ENCODE data around the gene SOX6. TPM values are rescaled to one million over a fixed set of nuclear protein-coding genes. Genes with fewer than 3 reads are reported as not detected.

The SOX6 gene
- total and polyA plus RNA-seq, 7 donors, result 0.61 to 47.6 (median 14.6) TPM

- no peaks in the 10 kb centered on the region for H3K36me3 ChIP-seq (ENCODE audit: insufficient read depth in 1 of 2, low read depth in 1 of 2)
- no peak overlapping the region for H3K4me3 ChIP-seq
- H3K27ac ChIP-seq, result no peak overlapping the region
- H3K9me3 ChIP-seq, result no peaks in the 10 kb centered on the region
- no peak for DNase-seq
- no peak for TF ChIP-seq CTCF (IDR thresholded peaks at IDR 0.05)
- peaks cover 16% of the 10 kb centered on the region for H3K4me1 ChIP-seq
- no peak for ATAC-seq
- no peaks in the 10 kb centered on the region for H3K27me3 ChIP-seq (ENCODE audit: insufficient read depth in 3 of 3, low read length in 2 of 3)
- intact Hi-C loops (cut with DNase I), result no loop called here
Observed at GRCh38 chr11:16336721-16337120, 19.6 kb downstream of the SOX6 start.

GRCh38 chr11:16336204-16336603 lies 20.1 kb downstream of the SOX6 start:
- Histone ChIP-seq H3K36me3 (ENCODE audit: insufficient read depth in 1 of 2, low read depth in 1 of 2) (no peaks in the 10 kb centered on the region), H3K27ac (no peak overlapping the region), H3K4me3 (no peak overlapping the region), H3K9me3 (no peaks in the 10 kb centered on the region), H3K4me1 (peaks cover 16% of the 10 kb centered on the region), H3K27me3 (ENCODE audit: insufficient read depth in 3 of 3, low read length in 2 of 3) (no peaks in the 10 kb centered on the region)
- TF ChIP-seq CTCF (IDR thresholded peaks at IDR 0.05), result no peak
- no peak for ATAC-seq
- DNase-seq, result no peak
- intact Hi-C loops (cut with DNase I), result no loop called here
- 82 to 90% (median 87%) methylated on average over 6 of the region's 6 CpGs for WGBS, 3 donors

GRCh38 chr11:16335236-16335962 lies 20.9 kb downstream of the SOX6 start:
- Histone ChIP-seq H3K4me3 (no peak overlapping the region), H3K27me3 (ENCODE audit: insufficient read depth in 3 of 3, low read length in 2 of 3) (no peaks in the 10 kb centered on the region), H3K36me3 (ENCODE audit: insufficient read depth in 1 of 2, low read depth in 1 of 2) (no peaks in the 10 kb centered on the region), H3K27ac (no peak overlapping the region), H3K9me3 (no peaks in the 10 kb centered on the region), H3K4me1 (peaks cover 16% of the 10 kb centered on the region)
- WGBS, 3 donors, result 80 to 94% (median 92%) methylated on average over 1 of the region's 1 CpG
- intact Hi-C loops (cut with DNase I), result no loop called here
- ATAC-seq, result no peak
- DNase-seq, result no peak
- TF ChIP-seq CTCF (IDR thresholded peaks at IDR 0.05), result no peak

GRCh38 chr11:16326679-16327297 lies 29.6 kb downstream of the SOX6 start:
- intact Hi-C loops (cut with DNase I), result no loop called here
- no peaks in the 10 kb centered on the region for H3K27me3 ChIP-seq (ENCODE audit: insufficient read depth in 3 of 3, low read length in 2 of 3)
- ATAC-seq (peak in 1 of 4 donors; percentile 54), DNase-seq (no peak)
- H3K36me3 ChIP-seq (ENCODE audit: insufficient read depth in 1 of 2, low read depth in 1 of 2), result no peaks in the 10 kb centered on the region
- H3K4me3 ChIP-seq, result no peak overlapping the region
- TF ChIP-seq CTCF (IDR thresholded peaks at IDR 0.05), result no peak
- H3K4me1 ChIP-seq, result no peaks in the 10 kb centered on the region
- WGBS, 3 donors, result 58 to 75% (median 65%) methylated on average over 4 of the region's 4 CpGs
- H3K27ac ChIP-seq, result no peak overlapping the region
- no peaks in the 10 kb centered on the region for H3K9me3 ChIP-seq

Data from psoas muscle (tissue), 8 donors.